Umbilical cord (tissue), 2 donors: ENCODE results near the gene HSPA4. TPM values are rescaled to one million over a fixed set of nuclear protein-coding genes. Genes with fewer than 3 reads are reported as not detected.
"Not testable (repeated sequence)": the region's sequence is repeated elsewhere in the genome, so short reads cannot be mapped to it uniquely, and the experiment has no call there.

Experiments used
- DNase-seq: peaks from one replicate; pipeline ENCODE4 v3.0.0-alpha.2; 2015; ENCODE audit warnings: low spot score
- total RNA-seq: library from RNA; depleted of rRNA; stranded (reverse); fragments of >200 nt; gene quantifications from one replicate; pipeline ENCODE4 v1.2.3, GENCODE V29; 2014; ENCODE audit warnings: low replicate concordance; ENCODE audit not compliant: insufficient read depth

HSPA4 gene
- 82.3 TPM for total RNA-seq

DNA sequence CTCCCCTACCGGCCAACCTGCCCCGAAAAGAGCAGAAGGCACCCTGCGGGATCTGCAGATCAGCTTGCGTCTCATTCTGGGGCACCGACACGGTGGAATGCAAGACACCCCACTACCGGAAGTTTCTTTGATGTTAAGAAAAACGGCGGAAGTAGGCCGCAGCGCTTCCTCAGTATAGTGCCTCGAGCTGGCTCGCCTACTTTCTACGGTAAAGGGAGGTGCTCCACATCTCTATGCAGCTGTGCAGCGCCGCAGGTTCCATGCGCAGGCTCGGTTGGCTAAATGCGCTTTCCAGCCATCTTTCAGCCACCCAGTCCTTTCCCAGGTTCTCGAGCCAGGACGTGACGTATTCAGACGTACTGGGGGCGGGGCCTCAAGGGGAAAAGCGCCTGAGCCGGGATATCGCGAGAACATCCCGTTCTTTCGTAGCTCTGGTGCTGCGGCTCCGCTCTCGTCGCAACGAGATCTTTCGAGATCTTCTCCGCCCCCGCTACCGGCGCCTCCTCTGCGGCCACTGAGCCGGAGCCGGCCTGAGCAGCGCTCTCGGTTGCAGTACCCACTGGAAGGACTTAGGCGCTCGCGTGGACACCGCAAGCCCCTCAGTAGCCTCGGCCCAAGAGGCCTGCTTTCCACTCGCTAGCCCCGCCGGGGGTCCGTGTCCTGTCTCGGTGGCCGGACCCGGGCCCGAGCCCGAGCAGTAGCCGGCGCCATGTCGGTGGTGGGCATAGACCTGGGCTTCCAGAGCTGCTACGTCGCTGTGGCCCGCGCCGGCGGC lies at the start of gene HSPA4:
Gene HSPA4, plus strand, starts transcription at position 472 of the 775 bp plus-strand sequence. Its CDS starts 238 bp downstream, at position 710.
- DNase-seq: peak; percentile 99

DNA sequence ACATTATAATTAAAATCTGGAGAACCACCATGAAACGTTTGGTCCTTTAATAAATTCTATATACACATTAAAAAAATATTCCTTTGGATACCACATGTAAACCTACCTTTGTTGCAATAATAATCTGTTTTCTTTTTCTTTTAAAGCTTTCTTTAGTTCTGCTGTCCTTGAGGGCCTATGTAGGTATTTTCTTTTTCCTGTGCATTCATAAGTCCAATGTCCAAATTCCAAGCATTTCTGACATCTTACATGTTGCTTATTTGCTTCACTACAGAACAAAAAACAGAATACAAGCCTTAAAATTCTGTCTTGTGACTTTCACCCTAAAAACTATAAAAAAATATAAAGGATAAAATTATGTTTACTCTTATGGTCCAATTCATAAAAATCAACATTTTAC lies 45.2 kb upstream of the HSPA4 start:
- no peak for DNase-seq

DNA sequence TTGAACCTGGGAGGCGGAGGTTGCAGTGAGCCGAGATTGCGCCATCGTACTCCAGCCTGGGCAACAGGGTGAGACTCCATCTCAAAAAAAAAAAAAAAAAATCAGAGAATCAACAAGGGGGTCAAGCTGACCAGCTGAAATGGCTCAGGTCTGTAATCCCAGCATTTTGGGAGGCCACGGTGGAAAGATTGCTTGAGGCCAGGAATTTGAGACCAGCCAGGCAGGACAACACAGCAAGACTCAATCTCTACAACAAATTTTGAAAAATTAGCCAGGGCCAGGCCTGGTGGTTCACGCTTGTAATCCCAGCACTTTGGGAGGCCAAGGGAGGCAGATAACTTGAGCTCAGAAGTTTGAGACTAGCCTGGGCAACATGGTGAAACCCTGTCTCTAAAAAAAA lies 43.4 kb upstream of the HSPA4 start:
- not testable (repeated sequence) for DNase-seq

DNA sequence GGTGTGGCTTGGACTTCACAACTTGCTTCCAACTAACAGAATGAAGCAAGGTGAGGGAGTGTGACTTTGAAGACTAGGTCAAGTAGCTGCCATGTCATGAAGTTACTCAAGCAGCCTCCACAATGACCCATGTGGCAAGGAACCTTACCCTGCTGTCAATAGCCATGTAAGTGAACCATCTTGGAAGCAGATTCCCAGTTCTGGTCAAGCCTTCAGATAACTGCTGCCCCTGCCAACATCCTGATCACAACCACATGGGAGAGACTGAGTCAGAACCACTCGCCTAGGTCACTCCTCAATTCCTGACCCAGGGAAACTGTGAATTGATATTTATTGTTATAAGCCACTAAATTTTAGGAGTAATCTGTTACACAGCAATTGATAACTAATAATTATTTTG lies 36.3 kb upstream of the HSPA4 start:
- no peak for DNase-seq

DNA sequence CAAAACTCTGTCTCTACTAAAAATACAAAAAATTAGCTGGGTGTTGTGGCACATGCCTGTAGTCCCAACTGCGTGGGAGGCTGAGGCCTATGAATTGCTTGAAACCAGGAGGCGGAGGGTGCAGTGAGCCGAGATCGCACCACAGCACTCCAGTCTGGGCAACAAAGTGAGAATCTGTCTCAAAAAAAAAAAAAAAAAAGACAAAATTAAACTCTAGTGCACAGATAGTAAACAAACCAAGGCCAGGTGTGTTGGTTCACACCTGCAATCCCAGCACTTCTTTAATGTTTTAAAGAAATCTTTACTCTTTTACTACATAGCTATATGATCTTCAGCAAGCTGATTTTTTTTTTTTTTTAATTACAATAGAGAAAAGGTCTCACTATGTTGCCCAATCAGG lies 33.8 kb upstream of the HSPA4 start:
- no peak for DNase-seq

DNA sequence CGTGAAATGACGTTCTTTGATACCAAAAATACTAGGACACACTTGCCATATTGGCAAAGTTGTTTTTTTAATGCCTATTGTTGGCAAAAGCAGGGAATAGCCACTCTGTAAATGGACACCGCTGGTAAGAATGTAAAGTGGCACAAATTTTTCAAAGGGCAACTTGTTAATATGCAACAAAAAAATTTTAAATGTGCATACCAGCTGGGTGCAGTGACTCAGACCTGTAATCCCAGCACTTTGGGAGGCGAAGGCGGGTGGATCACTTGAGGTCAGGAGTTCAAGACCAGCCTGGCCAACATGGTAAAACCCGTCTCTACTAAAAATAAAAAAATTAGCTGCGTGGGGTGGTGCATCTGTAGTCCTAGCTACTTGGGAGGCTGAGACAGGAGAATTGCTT lies 32.3 kb upstream of the HSPA4 start:
- DNase-seq: not testable (repeated sequence)

DNA sequence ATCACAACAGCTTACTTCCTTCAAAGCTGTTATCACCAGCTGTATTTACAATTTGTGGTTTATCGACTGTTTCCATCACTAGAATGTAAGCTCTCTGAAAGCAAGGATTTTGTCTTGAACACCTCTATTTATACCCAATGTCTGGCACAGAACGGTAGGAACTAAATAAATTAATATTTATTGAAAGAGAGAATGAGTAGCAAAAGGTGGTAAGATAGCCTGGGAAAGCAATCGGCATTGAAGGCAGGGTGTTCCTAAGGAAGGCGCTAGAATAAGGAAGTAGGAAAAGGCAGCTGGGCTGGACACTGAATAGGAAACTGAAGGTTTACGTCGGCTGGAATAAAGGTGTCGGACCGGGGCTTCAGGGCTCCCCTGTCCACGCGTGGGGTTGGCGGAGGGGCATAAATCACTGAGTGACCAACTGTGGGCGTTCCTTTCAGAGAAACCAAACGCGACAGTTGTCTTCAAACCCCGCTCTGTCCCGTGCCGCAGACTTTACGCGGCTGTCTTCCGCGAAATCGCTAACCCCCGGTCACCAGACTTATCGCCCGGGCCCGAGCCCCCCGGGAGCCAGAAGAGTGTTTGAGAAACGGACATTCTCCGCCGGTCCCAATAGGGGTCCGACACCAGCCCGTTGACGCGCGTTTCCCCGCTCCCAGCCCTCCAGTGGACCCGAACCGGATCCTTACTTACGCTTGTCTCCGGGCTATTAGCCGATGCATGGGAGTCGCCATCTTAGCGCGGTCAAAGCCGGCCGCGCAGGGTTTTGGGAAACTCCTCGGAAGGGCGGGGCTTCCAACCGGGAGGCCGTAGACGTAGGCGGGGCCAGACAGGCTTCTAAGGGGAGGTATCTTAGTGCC lies 25.8 kb upstream of the HSPA4 start, which contains the start of gene ZCCHC10:
Gene ZCCHC10, minus strand, starts transcription at position 746 of the 860 bp plus-strand sequence. Its CDS starts 12 bp downstream, at position 734.
- DNase-seq: peak; percentile 98

DNA sequence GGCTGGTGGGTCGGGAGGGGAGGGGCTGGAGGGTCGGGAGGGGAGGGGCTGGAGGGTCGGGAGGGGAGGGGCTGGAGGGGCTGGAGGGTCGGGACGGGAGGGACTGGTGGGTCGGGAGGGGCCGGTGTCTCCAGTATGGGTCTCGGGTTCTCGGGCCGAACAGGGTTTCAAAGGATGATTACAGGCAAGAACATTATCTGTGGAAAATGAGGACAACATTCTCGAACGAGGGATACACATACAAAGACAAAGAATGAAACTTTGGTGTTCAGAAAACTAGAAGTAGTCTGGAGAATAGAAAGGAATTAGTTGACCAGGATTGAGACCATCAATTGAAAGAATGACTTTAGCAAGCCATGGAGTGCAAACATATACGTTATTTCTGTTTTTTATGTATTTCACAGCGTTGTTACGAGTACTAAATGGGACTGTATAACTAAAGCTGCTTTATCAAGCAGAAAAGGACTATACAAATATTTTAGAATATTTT lies 25.1 kb upstream of the HSPA4 start:
- no peak for DNase-seq

DNA sequence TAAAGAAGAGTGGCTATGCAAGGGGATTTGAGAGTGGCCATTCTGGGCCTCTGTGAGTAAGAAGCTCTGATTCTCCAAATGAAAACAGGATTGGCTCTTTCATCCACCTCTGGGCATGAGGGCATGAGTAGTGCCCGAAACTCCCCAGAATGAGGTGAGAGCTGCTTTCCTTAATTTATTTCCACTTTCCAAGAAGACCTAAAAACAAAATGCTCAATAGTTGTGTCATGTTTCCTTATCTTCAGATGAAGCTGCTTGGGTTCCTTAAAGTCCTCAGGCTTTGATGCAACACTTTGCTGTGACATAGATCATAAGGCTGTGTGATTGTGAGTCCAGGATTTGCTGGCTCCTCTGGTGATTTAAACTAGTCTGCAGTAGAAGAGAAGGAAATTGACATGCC lies 22.4 kb upstream of the HSPA4 start:
- no peak for DNase-seq

DNA sequence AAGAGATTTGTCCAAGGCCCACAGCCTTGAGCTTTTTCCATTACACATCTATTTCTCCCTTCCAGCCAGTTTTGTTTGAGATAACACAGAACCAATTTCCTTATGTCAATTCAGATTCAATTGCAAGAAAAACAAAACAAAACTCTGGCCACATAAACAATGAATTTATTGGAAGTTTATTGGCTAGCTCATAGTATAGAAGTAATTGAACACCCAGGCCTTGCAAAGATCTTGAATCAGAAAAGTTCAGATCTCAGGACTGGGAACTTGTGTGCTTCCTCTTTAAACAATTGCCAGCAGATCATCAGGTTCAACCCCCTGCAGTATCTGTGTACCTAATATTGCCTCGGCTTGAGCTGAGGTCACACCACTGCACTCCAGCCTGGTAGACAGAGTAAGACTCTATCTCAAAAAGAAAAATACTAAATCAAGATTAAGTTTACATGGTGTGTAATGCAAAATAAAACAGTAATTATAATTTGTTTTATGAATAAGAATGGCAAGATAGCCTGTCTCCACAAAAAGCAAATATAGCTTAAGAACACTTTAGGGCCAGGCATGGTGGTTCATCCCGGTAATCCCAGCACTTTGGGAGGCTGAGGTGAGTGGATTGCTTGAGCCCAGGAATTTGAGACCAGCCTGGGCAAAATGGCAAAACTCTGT lies 21.3 kb upstream of the HSPA4 start:
- no peak for DNase-seq

DNA sequence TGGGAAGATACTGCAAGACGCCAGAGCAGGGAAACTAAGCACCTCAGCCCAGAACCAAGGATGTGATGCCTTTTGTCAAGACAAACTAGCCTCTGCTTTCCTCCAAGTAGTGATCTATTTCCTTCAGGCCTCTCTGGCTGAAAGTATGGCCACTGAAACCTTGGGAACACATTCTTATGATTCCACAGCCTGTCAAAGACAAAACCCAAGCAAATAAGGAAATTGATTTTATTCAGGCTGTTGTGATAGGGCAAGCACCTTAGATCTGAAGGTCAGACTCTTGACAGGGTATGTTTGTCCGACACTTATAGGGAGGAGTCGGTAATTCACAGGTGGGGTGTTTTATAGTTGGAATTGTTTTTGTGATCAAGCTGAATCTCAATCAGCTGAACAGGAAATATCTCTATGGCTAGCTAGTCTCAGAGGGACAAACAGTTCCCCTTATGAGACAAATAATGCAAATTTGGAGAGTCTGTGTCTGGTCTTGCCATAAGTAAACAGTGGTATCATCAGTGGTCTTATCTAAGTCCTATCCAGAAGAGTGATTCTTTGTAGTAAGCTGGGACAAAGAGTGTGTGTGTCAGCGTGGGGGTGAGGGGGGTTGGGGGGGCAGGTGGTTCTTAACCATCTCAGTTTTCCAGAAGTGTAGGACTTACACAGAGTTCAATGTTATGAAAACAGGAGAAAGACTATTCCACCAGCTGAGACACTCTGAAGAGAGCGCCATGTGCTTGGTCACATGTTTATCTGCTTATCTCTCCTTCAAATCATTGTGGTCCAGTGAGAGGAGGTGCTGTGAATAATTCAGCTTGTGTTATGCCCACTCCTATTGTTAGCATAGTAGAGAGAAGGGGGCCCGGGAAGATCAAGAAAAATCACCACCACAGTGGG lies 18.7 kb upstream of the HSPA4 start:
- DNase-seq: no peak

DNA sequence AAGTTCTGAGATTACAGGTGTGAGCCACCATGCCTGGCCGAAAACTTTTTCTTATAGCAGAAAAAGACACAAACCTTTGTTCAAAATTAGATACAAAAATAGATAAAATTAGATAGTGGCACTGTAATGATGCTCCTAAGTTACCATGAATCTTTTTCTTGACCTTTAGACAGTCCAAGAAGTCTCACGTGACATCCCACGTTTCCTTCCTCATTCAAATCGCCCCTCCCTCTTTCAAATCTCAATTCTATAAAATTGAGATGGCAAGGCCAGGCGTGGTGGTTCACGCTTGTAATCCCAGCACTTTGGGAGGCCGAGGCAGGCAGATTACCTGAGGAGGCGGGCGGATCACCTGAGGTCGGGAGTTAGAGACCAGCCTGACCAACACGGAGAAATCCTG lies 17.7 kb upstream of the HSPA4 start:
- DNase-seq: no peak

DNA sequence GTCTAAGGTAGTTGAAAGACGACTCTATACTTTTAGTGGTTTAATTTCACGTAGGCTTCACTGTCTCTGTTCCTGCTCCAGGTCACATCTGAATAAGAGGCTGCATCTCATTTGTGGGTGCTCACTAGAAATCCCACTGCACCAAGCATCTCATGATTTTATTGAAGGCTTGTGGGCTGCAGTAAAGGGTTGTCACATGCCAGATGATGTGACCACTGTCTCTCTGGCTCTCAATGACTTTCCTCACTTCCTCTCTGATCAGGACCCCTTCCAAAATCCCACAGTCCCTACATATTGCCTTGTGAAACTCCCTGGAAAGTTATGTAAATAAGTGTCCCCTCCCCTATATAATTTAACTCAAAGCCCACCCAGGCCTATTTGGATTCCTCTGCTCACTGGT lies 16.6 kb upstream of the HSPA4 start:
- no peak for DNase-seq

DNA sequence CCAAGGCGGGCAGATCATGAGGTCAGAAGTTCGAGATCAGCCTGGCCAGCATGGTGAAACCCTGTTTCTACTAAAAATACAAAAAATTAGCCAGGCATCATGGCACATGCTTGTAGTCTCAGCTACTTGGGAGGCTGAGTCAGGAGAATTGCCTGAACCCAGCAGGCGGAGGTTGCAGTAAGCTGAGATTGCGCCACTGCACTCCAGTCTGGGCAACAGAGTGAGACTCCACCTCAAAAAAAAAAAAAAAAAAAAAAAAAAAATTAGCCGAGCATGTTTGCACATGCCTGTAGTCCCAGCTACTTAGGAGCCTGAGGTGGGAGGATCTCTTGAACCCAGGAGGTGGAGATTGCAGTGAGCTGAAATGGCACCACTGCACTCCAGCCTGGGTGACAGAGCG lies 15.1 kb upstream of the HSPA4 start:
- not testable (repeated sequence) for DNase-seq

DNA sequence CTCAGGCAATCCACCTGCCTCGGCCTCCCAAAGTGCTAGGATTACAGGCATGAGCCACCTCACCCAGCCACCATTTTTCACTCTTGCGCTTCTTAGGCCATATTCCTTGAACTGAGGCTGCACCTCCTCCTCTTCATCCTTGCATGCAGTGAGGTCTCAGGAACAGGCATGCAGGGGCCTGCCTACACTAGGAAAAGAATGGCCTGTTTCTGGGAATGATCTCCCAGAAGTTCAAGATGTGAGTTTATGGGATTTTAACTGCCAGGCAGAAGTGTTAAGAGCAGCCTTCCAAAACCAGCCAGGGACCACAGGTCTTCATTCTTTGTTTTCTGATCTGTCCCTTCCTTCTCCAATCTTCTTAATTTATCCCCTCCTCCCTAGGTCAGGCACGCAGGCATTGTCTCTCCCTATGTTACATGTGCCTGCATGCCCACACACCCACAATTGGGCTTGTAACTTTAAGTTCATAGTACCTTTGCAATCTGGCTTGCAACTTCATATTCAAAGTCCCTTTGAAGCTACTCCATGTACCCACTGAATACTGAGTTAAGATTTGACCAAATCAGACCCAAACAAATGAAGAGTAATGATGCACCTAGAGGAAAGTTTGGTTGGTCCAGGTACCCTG lies 10.5 kb upstream of the HSPA4 start:
- DNase-seq: no peak

DNA sequence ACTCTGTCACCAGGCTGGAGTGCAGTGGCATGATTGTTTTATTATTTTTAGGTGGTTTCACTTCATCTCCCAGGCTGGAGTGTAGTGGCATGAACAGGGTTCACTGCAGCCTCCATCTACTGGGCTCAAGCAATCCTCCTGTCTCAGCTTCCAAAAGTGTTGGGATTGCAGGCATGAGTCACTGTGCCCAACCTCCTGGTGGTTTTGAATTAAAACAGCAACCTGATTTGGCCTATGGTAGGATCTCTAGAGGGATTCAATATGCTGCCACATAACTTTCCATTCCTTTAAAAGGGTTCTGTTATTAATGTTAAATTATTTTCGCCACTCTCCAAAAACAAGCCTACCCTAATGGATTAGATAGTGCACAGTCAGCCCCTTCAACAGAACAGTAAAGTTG lies 9.9 kb upstream of the HSPA4 start:
- no peak for DNase-seq

DNA sequence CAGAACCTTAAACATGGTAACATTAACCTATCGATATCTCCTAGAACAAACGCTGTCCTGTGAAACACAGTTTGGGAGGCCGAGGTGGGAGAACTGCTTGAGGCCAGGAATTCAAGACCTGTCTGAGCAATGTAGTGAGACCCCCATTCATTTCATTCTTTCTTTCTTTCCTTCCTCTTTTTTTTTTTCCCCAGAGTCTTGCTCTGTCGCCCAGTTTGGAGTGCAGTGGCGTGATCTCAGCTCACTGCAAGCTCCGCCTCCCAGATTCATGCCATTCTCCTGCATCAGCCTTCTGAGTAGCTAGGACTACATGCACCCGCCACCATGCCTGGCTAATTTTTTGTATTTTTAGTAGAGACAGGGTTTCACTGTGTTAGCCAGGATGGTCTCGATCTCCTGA lies 5.3 kb upstream of the HSPA4 start:
- DNase-seq: not testable (repeated sequence)

DNA sequence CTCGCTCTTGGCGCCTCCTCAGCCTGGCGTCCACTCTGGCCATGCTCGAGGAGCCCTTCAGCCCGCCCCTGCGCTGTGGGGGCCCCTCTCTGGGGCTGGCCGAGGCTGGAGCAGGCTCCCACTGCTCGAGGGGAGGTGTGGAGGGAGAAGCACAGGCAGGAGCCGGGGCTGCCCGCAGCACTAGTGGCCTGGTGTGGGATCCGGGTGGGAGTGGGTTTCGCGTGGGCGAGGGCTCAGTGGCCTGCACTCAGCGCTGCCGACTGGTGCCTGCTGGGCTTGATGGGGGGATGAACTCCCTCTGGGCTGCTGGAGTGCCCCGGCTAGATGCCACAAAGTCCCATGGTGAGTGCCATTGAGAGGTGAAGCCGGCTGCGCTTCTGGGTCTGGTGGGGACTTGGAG lies 4.4 kb upstream of the HSPA4 start:
- no peak for DNase-seq

DNA sequence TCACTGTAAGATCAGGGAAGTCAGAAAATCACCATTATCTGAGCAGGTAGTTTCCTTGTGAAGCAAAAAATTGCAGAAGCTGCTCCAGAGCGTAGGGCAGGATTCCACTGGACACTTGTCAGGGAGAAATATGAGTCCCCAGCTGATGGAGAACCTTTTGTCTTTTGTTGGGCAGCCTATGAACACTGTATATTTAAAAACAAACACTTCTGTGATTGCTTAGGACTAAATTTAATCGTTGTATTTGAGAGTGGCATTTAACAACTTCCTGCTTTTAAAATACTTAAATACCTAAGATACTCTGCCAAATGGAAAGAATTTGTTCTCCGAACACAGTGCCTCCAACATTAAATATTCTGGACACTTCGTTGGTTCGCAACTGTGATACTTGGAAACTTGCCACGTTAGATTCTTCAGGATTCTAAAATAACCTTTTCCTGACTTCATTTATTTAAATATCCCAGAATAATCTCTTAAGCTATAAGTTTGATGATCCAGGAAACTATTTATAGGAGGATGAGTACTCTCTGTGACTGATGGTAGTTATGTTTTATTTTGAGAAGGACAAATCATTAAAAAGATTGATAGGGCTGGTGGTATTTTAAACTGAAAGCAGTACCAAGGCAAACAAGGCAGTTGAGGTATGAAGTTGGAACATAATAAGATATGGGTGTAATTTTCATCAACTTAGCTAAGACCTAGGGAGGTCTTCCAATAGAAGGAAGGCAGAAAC lies 2.7 kb upstream of the HSPA4 start:
- DNase-seq: peak; percentile 49

DNA sequence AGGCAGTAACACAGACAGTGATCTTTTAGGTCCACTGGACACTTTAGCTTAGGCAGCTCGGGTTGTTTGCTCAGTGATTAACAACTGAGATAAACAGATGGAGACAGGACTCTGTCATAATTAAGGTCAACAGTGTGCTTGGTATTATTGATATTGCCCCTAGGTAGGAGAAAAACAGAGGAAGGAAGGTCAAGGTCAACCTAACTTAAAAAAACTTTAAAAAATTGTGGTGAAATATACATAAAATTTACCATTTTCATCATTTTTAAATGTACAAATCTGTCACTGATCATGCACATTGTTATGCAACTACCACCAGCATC lies 2.1 kb upstream of the HSPA4 start:
- DNase-seq: no peak
